Choroid plexus epithelial cell (primary cell): ENCODE measurements around the gene PLPP3.

Experiments
- DNase-seq: peaks from one replicate; pipeline ENCODE4 v3.0.0-alpha.2; 2010; ENCODE audit warnings: low read depth
- H3K4me3 ChIP-seq: 2 replicates; pipeline ENCODE4 v1.5.1; 2011; ENCODE audit warnings: low read depth, mild to moderate bottlenecking, control low read depth, low read length, moderate library complexity
- TF ChIP-seq, protein P1 (sequence below): conservative IDR thresholded peaks from 2 replicates; pipeline ENCODE4 v1.5.1; 2011; ENCODE audit warnings: low read depth, mild to moderate bottlenecking, control low read depth, inconsistent platforms, low read length, moderate library complexity

PLPP3 gene

GRCh38 chr1:56564615-56565014, 14.7 kb downstream of the PLPP3 start:
- TF ChIP-seq, protein P1, sequence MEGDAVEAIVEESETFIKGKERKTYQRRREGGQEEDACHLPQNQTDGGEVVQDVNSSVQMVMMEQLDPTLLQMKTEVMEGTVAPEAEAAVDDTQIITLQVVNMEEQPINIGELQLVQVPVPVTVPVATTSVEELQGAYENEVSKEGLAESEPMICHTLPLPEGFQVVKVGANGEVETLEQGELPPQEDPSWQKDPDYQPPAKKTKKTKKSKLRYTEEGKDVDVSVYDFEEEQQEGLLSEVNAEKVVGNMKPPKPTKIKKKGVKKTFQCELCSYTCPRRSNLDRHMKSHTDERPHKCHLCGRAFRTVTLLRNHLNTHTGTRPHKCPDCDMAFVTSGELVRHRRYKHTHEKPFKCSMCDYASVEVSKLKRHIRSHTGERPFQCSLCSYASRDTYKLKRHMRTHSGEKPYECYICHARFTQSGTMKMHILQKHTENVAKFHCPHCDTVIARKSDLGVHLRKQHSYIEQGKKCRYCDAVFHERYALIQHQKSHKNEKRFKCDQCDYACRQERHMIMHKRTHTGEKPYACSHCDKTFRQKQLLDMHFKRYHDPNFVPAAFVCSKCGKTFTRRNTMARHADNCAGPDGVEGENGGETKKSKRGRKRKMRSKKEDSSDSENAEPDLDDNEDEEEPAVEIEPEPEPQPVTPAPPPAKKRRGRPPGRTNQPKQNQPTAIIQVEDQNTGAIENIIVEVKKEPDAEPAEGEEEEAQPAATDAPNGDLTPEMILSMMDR = no peak
- H3K4me3 ChIP-seq = no peak overlapping the region
- DNase-seq = no peak

DNA sequence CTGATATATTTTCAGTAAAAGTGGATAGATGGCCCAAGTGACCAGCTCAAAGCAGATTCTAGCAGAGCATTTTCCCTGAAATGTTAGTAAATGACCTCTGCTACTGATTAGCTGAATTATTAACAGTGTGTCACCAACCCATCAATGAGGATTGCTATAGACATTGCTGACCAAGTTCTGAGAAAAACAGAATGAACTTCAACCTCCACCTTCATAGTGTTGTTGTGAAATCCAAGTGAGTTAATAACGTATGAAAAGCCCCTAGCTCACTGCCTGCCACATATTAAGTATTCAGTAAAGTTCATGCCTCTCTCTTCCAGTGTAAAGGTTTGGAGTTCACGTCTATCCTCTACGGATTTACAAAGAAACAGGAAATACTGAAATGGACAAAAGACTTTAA, 15.8 kb downstream of the PLPP3 start:
- H3K4me3 ChIP-seq = no peak overlapping the region
- TF ChIP-seq, protein P1 = no peak
- DNase-seq = no peak

DNA sequence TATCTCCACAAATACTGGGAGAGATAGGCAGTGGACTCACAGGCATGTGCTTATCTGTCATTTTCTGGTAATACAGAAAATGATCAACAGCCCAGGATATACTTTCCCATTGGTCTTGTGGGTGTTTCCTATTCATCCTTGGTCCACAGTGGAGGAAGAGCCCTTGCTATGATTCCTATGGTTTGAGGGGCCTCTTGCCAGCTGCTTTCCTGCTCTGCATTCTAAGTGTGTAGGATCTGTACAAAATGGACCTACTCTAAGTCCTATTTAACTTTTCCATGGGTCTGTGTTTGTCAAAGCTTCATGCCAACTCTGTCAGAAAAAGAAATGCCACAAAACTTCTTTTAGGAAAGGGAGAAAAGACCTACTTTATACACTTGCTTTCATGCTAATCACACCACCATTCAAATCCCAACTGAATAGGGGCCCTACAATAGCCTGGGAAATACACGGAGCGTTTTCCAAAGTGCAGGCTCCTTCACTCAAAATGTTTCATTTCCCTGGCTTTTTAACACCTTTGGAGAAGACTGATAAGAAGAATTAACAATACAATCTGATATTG, 16.4 kb downstream of the PLPP3 start:
- no peak for DNase-seq
- no peak overlapping the region for H3K4me3 ChIP-seq
- TF ChIP-seq, protein P1 = no peak

DNA sequence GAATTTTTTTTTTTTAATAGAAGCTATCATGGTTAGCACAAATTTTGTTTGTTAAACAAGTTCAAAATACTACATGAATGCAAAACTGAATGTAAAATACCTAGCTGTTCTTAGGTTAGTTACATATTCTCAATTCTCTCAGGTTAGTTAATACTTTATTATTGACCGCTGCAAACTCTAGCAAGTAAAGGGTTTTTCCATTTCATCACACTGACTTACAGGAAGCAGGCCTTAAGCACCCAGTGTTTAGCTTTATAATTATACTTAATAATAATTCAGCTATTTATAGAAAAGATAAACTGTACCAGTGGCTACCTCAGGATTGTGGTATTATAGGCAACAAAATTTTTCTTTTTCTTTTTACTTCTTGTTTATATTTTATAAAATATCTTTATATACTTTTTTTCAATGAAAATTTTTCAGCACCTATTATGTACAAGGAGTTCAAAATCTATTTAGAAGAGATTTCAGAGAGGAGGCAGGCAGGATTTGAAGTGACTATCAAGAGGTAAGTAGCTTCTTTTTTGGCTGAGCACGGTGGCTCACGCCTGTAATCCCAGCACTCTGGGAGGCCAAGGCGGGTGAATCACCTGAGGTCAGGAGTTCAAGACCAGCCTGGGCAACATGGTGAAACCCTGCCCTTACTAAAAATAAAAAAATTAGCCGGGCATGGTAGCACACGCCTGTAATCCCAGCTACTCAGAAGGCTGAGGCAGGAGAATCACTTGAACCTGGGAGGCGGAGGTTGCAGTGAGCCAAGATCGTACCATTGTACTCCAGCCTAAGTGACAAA, 17.9 kb downstream of the PLPP3 start:
- DNase-seq = no peak
- no peak overlapping the region for H3K4me3 ChIP-seq

DNA sequence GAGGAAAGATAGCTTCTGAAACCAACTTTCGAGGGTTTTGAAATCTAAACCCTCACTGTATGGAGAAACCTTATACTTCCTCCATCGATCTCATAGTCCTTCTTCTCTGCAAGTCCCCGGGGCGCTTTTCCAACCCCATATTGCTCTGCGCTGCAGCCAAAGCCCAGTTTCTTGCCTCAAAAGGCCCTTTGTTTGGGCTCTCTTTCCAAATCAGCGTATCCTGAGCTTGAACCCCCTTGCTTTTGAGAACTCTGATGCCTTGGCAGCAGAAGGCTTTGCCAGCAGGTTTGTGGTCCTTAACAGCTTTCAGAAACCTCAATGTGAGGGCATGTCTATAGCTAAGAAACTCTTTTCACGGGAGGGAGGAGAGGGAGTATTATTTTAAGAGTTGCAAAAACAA, 21.6 kb downstream of the PLPP3 start:
- no peak overlapping the region for H3K4me3 ChIP-seq
- no peak for DNase-seq
- TF ChIP-seq, protein P1 = no peak

More for the DNA sequence above, 17.9 kb downstream of the PLPP3 start:
- TF ChIP-seq, protein P1 = no peak

DNA sequence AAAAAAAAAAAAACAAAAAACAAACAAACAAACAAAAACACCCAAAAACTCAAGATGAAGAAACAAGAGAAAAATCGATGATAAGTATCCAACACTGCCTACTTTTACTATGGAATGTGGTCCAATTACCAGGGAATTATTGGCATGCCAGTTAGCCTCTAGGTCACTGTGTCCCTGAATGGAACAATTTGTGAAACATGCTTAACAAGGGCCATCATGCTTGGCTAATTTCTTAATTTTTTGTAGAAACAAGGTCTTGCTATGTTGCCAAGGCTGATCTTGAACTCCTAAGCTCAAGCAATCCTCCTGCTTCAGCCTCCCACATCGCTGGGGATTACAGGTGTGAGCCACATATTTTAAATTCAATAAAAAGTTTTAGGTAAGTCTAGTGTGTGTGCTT, 23.9 kb downstream of the PLPP3 start:
- DNase-seq = no peak
- TF ChIP-seq, protein P1 = no peak
- H3K4me3 ChIP-seq = no peak overlapping the region

- TF ChIP-seq, protein P1 = no peak
- DNase-seq = no peak
- H3K4me3 ChIP-seq = no peak overlapping the region
Observed at GRCh38 chr1:56553046-56553445, 26.3 kb downstream of the PLPP3 start.
